Measurements from ENCODE around the gene GLCCI1. TPM values are rescaled to one million over a fixed set of nuclear protein-coding genes. Genes with fewer than 3 reads are reported as not detected.
"Not testable (repeated sequence)": the region's sequence is repeated elsewhere in the genome, so short reads cannot be mapped to it uniquely, and the experiment has no call there.

Gene GLCCI1
- total RNA-seq, 1 donor from 2014 or later: 25.0 TPM

GRCh38 chr7:8035647-8036518 lies 67.3 kb downstream of the GLCCI1 start:
- Mint-ChIP-seq H3K4me3 (no peak overlapping the region), H3K36me3 (peaks cover 36% of the 10 kb centered on the region), H3K27ac (no peak overlapping the region), H3K4me1 (ENCODE audit: unreplicated experiment) (no peaks in the 10 kb centered on the region), H3K9me3 (peaks cover 23% of the 10 kb centered on the region), H3K27me3 (no peaks in the 10 kb centered on the region)
- peak; percentile 61 for TF ChIP-seq CTCF (conservative IDR thresholded peaks at IDR 0.05)
- DNase-seq (ENCODE audit: extremely low spot score, unreplicated experiment): no peak

- Mint-ChIP-seq H3K36me3 (peaks cover 33% of the 10 kb centered on the region), H3K27me3 (no peaks in the 10 kb centered on the region), H3K4me3 (no peak overlapping the region), H3K4me1 (ENCODE audit: unreplicated experiment) (no peaks in the 10 kb centered on the region), H3K9me3 (peaks cover 23% of the 10 kb centered on the region), H3K27ac (no peak overlapping the region)
- no peak for TF ChIP-seq CTCF (conservative IDR thresholded peaks at IDR 0.05)
- no peak for DNase-seq (ENCODE audit: extremely low spot score, unreplicated experiment)
Measured at GRCh38 chr7:8037151-8037550, 68.6 kb downstream of the GLCCI1 start.

- TF ChIP-seq CTCF (conservative IDR thresholded peaks at IDR 0.05): no peak
- DNase-seq (ENCODE audit: extremely low spot score, unreplicated experiment): no peak
- no peak overlapping the region for H3K27ac Mint-ChIP-seq
- no peaks in the 10 kb centered on the region for H3K27me3 Mint-ChIP-seq
- H3K4me1 Mint-ChIP-seq (ENCODE audit: unreplicated experiment): no peaks in the 10 kb centered on the region
- no peak overlapping the region for H3K4me3 Mint-ChIP-seq
- peaks cover 33% of the 10 kb centered on the region for H3K36me3 Mint-ChIP-seq
- H3K9me3 Mint-ChIP-seq: peaks cover 19% of the 10 kb centered on the region
Measured at GRCh38 chr7:8040768-8041369, 72.3 kb downstream of the GLCCI1 start.

GRCh38 chr7:8042796-8043535 lies 74.4 kb downstream of the GLCCI1 start:
- no peak for TF ChIP-seq CTCF (conservative IDR thresholded peaks at IDR 0.05)
- Mint-ChIP-seq H3K27me3 (no peaks in the 10 kb centered on the region), H3K4me3 (no peak overlapping the region), H3K9me3 (peaks cover 5% of the 10 kb centered on the region), H3K27ac (no peak overlapping the region), H3K36me3 (peaks cover 16% of the 10 kb centered on the region), H3K4me1 (ENCODE audit: unreplicated experiment) (no peaks in the 10 kb centered on the region)
- no peak for DNase-seq (ENCODE audit: extremely low spot score, unreplicated experiment)

GRCh38 chr7:8044761-8045430 lies 76.3 kb downstream of the GLCCI1 start:
- no peaks in the 10 kb centered on the region for H3K9me3 Mint-ChIP-seq
- no peak for TF ChIP-seq CTCF (conservative IDR thresholded peaks at IDR 0.05)
- H3K27me3 Mint-ChIP-seq: no peaks in the 10 kb centered on the region
- no peak overlapping the region for H3K4me3 Mint-ChIP-seq
- DNase-seq (ENCODE audit: extremely low spot score, unreplicated experiment): no peak
- H3K27ac Mint-ChIP-seq: no peak overlapping the region
- no peaks in the 10 kb centered on the region for H3K4me1 Mint-ChIP-seq (ENCODE audit: unreplicated experiment)
- peaks cover 16% of the 10 kb centered on the region for H3K36me3 Mint-ChIP-seq

- peaks cover 12% of the 10 kb centered on the region for H3K36me3 Mint-ChIP-seq
- DNase-seq (ENCODE audit: extremely low spot score, unreplicated experiment); H3K9me3 Mint-ChIP-seq; H3K27ac Mint-ChIP-seq; H3K4me3 Mint-ChIP-seq; H3K27me3 Mint-ChIP-seq; H3K4me1 Mint-ChIP-seq (ENCODE audit: unreplicated experiment): not testable (repeated sequence)
Measured at GRCh38 chr7:8048067-8048466, 79.5 kb downstream of the GLCCI1 start.
